Upper lobe of left lung (tissue), 6 donors: ENCODE data around the gene ARL4A. TPM values are rescaled to one million over a fixed set of nuclear protein-coding genes. Genes with fewer than 3 reads are reported as not detected.

Experiments used
- ATAC-seq, 2 donors: fragments of 200-7000 bp; cut with Tn5 transposase; one replicate each; pipeline ENCODE4 v1.9.1; 2022; ENCODE audit warnings: mild to moderate bottlenecking in 2 of 2, moderate library complexity in 2 of 2; ENCODE audit not compliant: low FRiP score in 2 of 2
- DNase-seq, 2 donors: peaks; one replicate each; pipeline ENCODE4 v3.0.0-alpha.2; 2019 to 2020
- H3K27ac ChIP-seq, 4 donors: fragments of 200-600 bp; sonication (generic); one replicate each; pipeline ENCODE4 v1.5.1; 2016 to 2019
- H3K27me3 ChIP-seq, 4 donors: fragments of 200-600 bp; sonication (generic); one replicate each; pipeline ENCODE4 v1.5.1; 2017 to 2019
- H3K36me3 ChIP-seq, 4 donors: fragments of 200-600 bp; sonication (generic); one replicate each; pipeline ENCODE4 v1.5.1; 2016 to 2019
- H3K4me1 ChIP-seq, 4 donors: fragments of 200-600 bp; sonication (generic); one replicate each; pipeline ENCODE4 v1.5.1; 2018 to 2019
- H3K4me3 ChIP-seq, 4 donors: fragments of 200-600 bp; sonication (generic); one replicate each; pipeline ENCODE4 v1.5.1; 2017 to 2019; ENCODE audit warnings: mild to moderate bottlenecking in 2 of 4, moderate library complexity in 1 of 4
- H3K9me3 ChIP-seq, 4 donors: fragments of 200-600 bp; sonication (generic); one replicate each; pipeline ENCODE4 v1.5.1; 2018 to 2019
- CTCF ChIP-seq, 6 experiments: fragments of 450-650 bp in 4 of 6; fragments of 200-600 bp in 2 of 6; sonication (generic) in 2 of 6; IDR thresholded peaks; one replicate each; pipeline ENCODE4 v1.5.1; 2016 to 2019; ENCODE audit warnings: antibody characterized with exemption in 6 of 6
- EP300 ChIP-seq, 4 donors: sonication (generic); formaldehyde crosslinking; IDR thresholded peaks; one replicate each; pipeline ENCODE4 v1.5.1; 2017; ENCODE audit warnings: antibody characterized with exemption in 4 of 4, control low read depth in 2 of 4
- POLR2A ChIP-seq, 4 donors: fragments of 450-650 bp; IDR thresholded peaks; one replicate each; pipeline ENCODE4 v1.5.1; 2016 to 2017; ENCODE audit warnings: antibody characterized with exemption in 4 of 4, mild to moderate bottlenecking in 2 of 4
- POLR2AphosphoS5 ChIP-seq, 2 donors: sonication (generic); formaldehyde crosslinking; IDR thresholded peaks; one replicate each; pipeline ENCODE4 v1.5.1; 2017; ENCODE audit warnings: antibody characterized with exemption in 2 of 2
- WGBS, 2 donors: methylation state at CpG; one replicate each; pipeline ENCODE4 v1.1.5; 2017 to 2018; 5-methylcytosine and 5-hydroxymethylcytosine counted together
- total RNA-seq, 6 donors: library from RNA; depleted of rRNA in 4 of 6; stranded (reverse); fragments of >200 nt in 4 of 6; gene quantifications; one replicate each; pipeline versions ENCODE4 v1.1.0 to v1.2.1, GENCODE V29; 2016 to 2021
- donor health status: DM: no; HTN: no; CAD: no; lungs with moderate emphysema.
- donor health status: DM: no; HTN: yes; CAD: no; lungs with severe emphysema.

Gene ARL4A
- total RNA-seq, 6 donors from 2014 or later: 5.9 to 47.5 (median 30.5) TPM

- DNase-seq (peak in 1 of 2 donors; percentile 83), ATAC-seq (peak; percentile 94 to 95)
- peaks cover 42 to 55% (median 47%) of the 10 kb centered on the region in 4 donors for H3K4me1 ChIP-seq
- 17 to 22% methylated on average over 12 of the region's 12 CpGs for WGBS, 2 donors
- H3K4me3 ChIP-seq: peak overlapping the region in 3 of 4 donors; percentile 14 to 36 (median 18)
- H3K27me3 ChIP-seq: no peaks in the 10 kb centered on the region
- no peaks in the 10 kb centered on the region for H3K36me3 ChIP-seq
- peak overlapping the region; percentile 71 to 90 (median 74) for H3K27ac ChIP-seq
- TF ChIP-seq POLR2AphosphoS5 (IDR thresholded peaks at IDR 0.05) (peak; percentile 77 to 78), POLR2A (IDR thresholded peaks at IDR 0.05) (peak in 2 of 4 donors; percentile 28 to 58), CTCF (IDR thresholded peaks at IDR 0.05) (no peak), EP300 (IDR thresholded peaks at IDR 0.05) (peak; percentile 41 to 96 (median 70))
- H3K9me3 ChIP-seq: no peaks in the 10 kb centered on the region
Observed at GRCh38 chr7:12715372-12716133, 28.1 kb downstream of the ARL4A start.

GRCh38 chr7:12716134-12716681 lies 28.8 kb downstream of the ARL4A start:
- 86 to 89% methylated on average over 7 of the region's 7 CpGs for WGBS, 2 donors
- Histone ChIP-seq H3K9me3 (no peaks in the 10 kb centered on the region), H3K36me3 (no peaks in the 10 kb centered on the region), H3K4me1 (peaks cover 42 to 56% (median 50%) of the 10 kb centered on the region in 4 donors), H3K27ac (peak overlapping the region; percentile 71 to 90 (median 74)), H3K4me3 (peak overlapping the region in 1 of 4 donors; percentile 36), H3K27me3 (no peaks in the 10 kb centered on the region)
- TF ChIP-seq POLR2A (IDR thresholded peaks at IDR 0.05) (no peak), EP300 (IDR thresholded peaks at IDR 0.05) (no peak), POLR2AphosphoS5 (IDR thresholded peaks at IDR 0.05) (no peak), CTCF (IDR thresholded peaks at IDR 0.05) (no peak)
- ATAC-seq: no peak
- no peak for DNase-seq

- ATAC-seq: no peak
- peak overlapping the region; percentile 71 to 90 (median 74) for H3K27ac ChIP-seq
- no peak for TF ChIP-seq POLR2A (IDR thresholded peaks at IDR 0.05)
- TF ChIP-seq POLR2AphosphoS5 (IDR thresholded peaks at IDR 0.05): no peak
- no peak for TF ChIP-seq EP300 (IDR thresholded peaks at IDR 0.05)
- TF ChIP-seq CTCF (IDR thresholded peaks at IDR 0.05): no peak
- H3K27me3 ChIP-seq: no peaks in the 10 kb centered on the region
- H3K36me3 ChIP-seq: no peaks in the 10 kb centered on the region
- no peak overlapping the region for H3K4me3 ChIP-seq
- no peaks in the 10 kb centered on the region for H3K9me3 ChIP-seq
- WGBS, 2 donors: 47 to 63% methylated on average over 3 of the region's 3 CpGs
- H3K4me1 ChIP-seq: peaks cover 42 to 56% (median 50%) of the 10 kb centered on the region in 4 donors
- no peak for DNase-seq
Observed at GRCh38 chr7:12716722-12717121, 29.3 kb downstream of the ARL4A start.

DNA sequence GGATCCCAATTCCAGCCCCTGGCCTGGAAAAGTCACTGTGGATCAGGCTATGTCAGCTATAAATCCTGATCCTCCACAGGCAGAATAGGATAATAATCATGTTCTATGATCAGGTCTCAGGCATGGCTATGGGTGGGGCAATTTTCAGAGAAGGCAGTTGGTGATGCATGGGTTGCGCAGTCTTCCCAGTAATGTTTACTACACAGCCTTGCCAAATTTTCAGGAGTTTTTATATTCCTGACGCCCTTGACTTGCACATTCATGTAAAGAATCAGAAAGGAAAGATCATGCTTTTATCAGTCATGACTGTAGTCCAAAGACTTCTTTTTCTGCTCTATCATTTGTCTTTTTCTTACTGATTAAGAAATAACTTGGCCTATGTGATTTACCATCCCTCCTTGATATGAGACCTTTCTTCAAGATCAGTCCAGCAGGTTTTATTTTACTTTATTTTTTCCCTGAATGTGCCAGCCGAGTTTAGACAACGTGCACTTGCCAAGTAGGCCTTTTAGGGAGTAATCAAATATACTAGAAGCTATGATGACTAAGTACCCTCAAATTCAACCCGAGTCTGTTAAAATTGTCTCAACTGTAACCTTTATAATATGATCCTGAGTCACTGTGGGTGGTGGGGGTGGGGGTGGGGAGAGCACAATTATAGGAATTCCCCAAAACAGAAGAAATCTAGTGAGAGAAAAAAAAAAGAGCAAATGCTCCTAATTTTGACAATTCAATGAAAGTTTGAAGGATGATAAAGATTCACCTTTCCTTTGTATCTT lies 31.9 kb downstream of the ARL4A start:
- Histone ChIP-seq H3K27ac (peak overlapping the region; percentile 52 to 67 (median 58)), H3K36me3 (no peaks in the 10 kb centered on the region), H3K4me1 (peaks cover 42 to 56% (median 50%) of the 10 kb centered on the region in 4 donors), H3K27me3 (no peaks in the 10 kb centered on the region), H3K4me3 (no peak overlapping the region), H3K9me3 (no peaks in the 10 kb centered on the region)
- TF ChIP-seq POLR2AphosphoS5 (IDR thresholded peaks at IDR 0.05): peak in 1 of 2 donors; percentile 21
- no peak for TF ChIP-seq CTCF (IDR thresholded peaks at IDR 0.05)
- ATAC-seq (peak in 1 of 2 donors; percentile 49), DNase-seq (no peak)
- WGBS, 2 donors: 45 to 46% methylated on average over 5 of the region's 5 CpGs
